GM19240 (cell line): ENCODE data around the gene HERC2.
"Not testable (repeated sequence)": the region's sequence is repeated elsewhere in the genome, so short reads cannot be mapped to it uniquely, and the experiment has no call there.

Source experiments
- DNase-seq: peaks from one replicate; pipeline ENCODE4 v3.0.0; 2011; ENCODE audit warnings: low spot score; ENCODE audit not compliant: insufficient read length

The HERC2 gene, protein sequence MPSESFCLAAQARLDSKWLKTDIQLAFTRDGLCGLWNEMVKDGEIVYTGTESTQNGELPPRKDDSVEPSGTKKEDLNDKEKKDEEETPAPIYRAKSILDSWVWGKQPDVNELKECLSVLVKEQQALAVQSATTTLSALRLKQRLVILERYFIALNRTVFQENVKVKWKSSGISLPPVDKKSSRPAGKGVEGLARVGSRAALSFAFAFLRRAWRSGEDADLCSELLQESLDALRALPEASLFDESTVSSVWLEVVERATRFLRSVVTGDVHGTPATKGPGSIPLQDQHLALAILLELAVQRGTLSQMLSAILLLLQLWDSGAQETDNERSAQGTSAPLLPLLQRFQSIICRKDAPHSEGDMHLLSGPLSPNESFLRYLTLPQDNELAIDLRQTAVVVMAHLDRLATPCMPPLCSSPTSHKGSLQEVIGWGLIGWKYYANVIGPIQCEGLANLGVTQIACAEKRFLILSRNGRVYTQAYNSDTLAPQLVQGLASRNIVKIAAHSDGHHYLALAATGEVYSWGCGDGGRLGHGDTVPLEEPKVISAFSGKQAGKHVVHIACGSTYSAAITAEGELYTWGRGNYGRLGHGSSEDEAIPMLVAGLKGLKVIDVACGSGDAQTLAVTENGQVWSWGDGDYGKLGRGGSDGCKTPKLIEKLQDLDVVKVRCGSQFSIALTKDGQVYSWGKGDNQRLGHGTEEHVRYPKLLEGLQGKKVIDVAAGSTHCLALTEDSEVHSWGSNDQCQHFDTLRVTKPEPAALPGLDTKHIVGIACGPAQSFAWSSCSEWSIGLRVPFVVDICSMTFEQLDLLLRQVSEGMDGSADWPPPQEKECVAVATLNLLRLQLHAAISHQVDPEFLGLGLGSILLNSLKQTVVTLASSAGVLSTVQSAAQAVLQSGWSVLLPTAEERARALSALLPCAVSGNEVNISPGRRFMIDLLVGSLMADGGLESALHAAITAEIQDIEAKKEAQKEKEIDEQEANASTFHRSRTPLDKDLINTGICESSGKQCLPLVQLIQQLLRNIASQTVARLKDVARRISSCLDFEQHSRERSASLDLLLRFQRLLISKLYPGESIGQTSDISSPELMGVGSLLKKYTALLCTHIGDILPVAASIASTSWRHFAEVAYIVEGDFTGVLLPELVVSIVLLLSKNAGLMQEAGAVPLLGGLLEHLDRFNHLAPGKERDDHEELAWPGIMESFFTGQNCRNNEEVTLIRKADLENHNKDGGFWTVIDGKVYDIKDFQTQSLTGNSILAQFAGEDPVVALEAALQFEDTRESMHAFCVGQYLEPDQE (N-terminal part only)

DNA sequence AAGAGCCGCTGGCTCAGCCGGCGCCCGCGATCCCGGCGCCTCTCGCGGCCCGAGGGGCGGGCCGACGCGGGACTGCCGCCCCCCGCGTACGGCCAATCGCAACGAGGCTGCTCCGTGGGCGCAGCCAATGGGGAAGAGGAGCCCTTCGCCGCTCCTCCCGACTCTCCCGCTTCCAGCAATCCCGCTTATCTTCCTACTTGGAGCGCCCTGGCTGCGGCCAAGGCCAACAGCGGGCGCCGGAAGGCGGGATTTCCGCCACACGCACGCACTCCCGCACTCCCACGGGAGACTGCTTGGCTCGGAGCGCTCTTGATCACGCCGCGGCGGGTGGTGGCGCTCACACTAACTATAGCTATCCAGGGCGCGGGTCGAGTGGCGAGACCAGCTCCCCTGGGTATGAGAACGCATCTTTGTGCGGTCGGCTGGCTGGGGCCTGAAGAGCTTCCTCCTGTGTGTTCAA, at the start of gene HERC2:
Gene HERC2 (minus strand): TSS at position 51 of the 460 bp plus-strand sequence. CDS start 746 bp downstream, outside the sequence.
- DNase-seq: not testable (repeated sequence)

GRCh38 chr15:28365502-28365901, 43.5 kb upstream of the HERC2 start:
- DNase-seq: not testable (repeated sequence)

- DNase-seq: not testable (repeated sequence)
Measured at GRCh38 chr15:28357984-28358383, 36.0 kb upstream of the HERC2 start, which contains the start of gene GOLGA6L24. Gene GOLGA6L24, minus strand, starts transcription at chr15:28358084. Its CDS starts 61 bp downstream, at chr15:28358023.

- DNase-seq: not testable (repeated sequence)
Measured at GRCh38 chr15:28321358-28322078, 461 bp downstream of the HERC2 start.

GRCh38 chr15:28319725-28320124, 2.3 kb downstream of the HERC2 start:
- DNase-seq: not testable (repeated sequence)

DNA sequence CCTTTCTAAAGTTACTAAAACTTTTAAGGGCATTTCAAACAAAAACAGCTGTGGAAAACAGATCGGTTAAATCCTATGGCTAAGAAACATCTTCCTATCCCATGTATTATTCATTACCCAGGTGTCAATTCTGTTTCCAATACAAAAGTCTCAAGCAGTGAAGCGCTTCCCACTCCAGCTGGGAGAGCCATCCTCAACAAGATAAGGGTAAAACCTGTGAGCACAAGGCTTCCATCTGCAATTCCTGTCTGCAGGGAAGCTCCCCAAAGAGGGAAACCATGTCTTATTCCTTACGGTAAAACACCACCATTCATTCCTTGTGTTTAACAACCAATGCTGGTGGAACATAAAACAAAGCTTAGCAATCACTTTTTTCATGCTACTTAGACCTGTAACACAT, 3.2 kb downstream of the HERC2 start:
- not testable (repeated sequence) for DNase-seq

- DNase-seq: not testable (repeated sequence)
Measured at GRCh38 chr15:28318122-28318521, 3.9 kb downstream of the HERC2 start.

DNA sequence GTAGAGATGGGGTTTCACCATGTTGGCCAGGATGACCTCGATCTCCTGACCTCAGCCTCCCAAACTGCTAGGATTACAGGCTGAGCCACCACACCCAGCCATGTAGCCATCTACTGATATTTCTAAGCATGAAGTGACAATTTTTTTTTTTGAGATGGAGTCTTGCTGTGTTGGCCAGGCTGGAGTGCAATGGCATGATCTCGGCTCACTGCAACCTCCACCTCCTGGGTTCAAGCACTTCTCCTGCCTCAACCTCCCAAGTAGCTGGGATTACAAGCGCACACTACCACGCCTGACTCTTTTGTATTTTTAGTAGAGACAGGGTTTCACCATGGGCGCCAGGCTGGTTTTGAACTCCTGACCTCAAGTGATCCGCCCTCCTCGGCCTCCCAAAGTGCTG, 5.0 kb downstream of the HERC2 start:
- DNase-seq: not testable (repeated sequence)

DNA sequence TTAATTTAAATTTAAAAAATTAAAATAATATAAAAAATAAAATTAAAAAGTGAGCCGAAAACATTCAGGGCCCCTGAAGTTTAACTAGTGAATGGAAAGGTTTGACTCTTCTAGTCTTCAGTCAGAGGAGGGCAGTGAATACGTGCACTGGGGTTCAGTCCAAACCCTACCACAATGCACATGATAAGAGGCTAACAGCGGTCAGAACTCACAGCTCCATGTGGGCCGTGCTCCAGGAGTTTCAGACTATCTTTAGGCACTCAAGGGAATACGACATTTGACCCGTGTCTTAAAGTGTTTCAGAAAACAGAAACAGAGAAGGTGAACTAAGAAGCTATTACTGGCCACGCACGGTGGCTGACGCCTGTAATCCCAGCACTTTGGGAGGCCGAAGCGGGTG, 11.5 kb downstream of the HERC2 start:
- DNase-seq: not testable (repeated sequence)

GRCh38 chr15:28308718-28309117, 13.3 kb downstream of the HERC2 start:
- DNase-seq: not testable (repeated sequence)

DNA sequence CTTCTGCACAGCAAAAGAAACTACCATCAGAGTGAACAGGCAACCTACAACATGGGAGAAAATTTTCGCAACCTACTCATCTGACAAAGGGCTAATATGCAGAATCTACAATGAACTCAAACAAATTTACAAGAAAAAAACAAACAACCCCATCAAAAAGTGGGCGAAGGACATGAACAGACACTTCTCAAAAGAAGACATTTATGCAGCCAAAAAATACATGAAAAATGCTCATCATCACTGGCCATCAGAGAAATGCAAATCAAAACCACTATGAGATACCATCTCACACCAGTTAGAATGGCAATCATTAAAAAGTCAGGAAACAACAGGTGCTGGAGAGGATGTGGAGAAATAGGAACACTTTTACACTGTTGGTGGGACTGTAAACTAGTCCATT, 16.3 kb downstream of the HERC2 start:
- not testable (repeated sequence) for DNase-seq

DNA sequence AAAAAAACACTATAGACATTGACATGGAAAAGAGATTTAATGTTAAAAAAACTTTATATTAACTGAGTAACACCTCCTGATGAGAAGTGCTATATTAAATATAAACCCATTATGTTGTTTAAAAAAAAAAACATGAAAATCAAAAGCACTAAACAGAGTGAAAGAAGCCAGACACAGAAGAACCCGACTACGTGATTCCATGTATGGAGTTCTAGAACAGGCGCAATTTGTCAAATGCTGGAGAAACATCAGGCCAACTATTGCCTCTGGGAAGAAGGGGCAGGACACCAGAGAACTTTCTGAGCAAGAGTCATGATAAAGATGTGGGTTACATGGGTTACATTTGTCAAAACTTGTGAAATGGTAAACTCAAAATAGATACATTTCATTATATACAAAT, 24.5 kb downstream of the HERC2 start:
- not testable (repeated sequence) for DNase-seq

- not testable (repeated sequence) for DNase-seq
Measured at GRCh38 chr15:28296814-28297213, 25.2 kb downstream of the HERC2 start.

DNA sequence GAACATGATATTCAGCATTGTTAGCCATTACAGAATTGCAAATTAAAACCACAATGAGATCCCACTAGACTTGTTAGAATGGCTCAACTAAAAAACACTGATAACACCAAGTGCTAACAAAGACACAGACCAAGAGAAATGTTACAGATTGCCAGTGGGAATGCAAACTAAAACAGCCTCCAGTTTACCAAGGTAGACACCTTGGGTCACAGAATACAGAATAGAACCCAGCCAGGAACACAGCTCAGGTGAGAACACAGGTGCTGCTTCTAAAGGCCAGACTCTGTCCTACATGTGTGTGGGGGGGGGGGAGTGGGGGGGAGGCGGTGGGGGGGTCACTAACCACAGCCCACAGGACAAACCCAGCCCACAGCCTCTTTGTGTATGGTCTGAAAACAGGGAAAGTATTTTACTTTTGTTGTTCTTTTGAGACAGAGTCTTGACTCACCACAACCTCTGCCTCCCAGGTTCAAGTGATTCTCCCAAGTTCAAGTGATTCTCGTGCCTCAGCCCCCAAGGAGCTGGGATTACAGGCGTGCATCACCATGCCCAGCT, 26.9 kb downstream of the HERC2 start:
- not testable (repeated sequence) for DNase-seq

GRCh38 chr15:28294560-28294959, 27.4 kb downstream of the HERC2 start:
- DNase-seq: not testable (repeated sequence)

DNA sequence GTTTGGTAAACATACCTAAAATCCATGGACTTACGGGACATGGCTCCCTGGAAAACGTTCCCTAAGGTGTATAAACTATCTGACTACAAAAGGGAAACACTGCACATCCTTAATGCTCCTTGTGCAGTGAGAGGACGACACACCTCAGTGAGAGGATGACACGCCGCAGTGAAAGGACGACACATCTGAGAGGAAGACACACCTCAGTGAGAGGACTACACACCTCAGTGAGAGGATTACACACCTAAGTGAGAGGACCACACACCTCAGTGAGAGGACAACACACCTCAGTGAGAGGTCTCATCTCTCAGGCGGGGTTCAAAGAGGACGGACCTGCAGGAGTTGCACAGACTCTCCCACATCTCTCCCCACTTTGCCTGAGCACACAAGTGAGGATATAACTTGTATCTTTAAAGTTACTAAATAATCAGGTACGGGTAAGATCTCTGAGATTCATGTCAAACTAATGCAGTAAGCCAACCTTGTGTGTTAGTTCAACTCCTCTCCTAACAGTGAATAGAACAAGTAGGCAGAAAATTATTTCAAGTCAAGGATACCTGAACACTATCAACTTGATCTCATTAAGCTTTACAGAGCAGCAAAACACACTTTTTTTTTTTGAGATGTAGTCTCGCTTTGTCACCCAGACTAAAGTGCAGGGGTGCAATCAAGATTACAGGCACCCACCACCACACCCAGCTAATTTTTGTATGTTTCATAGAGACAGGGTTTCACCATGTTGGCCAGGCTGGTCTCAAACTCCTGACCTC, 32.1 kb downstream of the HERC2 start:
- DNase-seq: no peak

DNA sequence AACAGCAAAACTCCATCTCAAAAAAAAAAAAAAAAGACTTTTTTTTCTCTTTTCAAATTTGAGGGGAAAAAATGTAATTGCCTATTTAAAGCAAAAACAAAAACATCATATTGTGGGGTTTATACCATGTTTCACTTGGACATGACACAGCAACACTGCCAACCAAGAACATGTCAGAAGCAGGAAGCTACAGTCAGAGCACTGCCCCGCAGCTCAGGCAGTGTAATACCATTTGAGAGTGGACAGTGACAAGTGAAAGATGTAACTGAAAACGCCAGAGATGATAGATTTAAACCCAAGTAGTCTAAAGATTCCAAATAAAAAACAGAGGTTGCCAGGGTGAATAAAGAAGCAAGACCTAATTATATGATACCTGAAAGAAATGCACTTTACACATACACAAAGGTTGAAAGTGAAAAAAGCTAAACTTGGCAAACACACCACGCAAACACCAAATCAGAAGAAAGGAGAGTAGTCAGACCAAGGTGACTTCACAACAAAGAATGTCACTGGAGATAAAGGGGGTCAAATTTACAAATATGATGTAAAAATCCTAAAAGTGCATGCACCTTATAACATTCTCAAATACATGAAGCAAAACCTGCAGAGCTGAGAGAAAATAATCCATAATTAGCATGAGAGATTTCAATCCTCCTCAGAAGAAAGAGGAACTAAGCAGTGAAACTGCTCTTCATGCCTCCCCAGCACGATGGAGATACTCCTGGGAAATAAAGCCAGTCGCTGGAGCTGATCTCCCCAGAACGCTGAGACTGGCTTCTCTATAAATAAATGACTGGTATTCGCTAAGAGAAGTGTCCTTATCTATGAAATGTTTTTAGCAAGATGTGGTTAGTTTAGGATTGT, 32.9 kb downstream of the HERC2 start:
- DNase-seq: not testable (repeated sequence)

DNA sequence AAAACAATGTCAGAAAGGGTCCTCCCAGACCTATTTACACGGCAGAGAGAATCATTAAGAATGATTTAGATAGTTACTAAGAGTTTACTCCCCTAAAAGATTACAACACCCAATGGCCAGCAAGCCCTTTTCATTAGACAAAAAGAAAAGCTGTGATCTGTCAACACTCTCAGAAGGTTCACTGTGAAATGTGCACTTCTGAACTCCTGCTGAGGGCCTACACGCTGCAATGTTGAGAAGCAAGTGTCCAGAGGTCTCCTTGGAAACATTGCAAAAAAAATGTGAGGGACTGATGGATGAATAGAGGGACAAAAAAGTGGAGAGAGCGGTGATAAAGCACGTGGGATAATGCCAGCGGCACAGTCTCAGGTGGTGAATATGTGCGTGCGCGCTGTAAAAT, 35.3 kb downstream of the HERC2 start:
- DNase-seq: not testable (repeated sequence)
